ENCODE measurements around the gene RALY. TPM values are rescaled to one million over a fixed set of nuclear protein-coding genes. Genes with fewer than 3 reads are reported as not detected.

The RALY gene
- total RNA-seq, 6 donors from 2014 or later = 116 to 157 (median 147) TPM

GRCh38 chr20:34102342-34102741 is 108.6 kb downstream of the RALY start:
- DNase-seq (no peak), ATAC-seq (ENCODE audit: low FRiP score in 2 of 2) (no peak)
- H3K36me3 ChIP-seq = peaks cover 26 to 92% (median 73%) of the 10 kb centered on the region in 4 donors
- H3K4me3 ChIP-seq = no peak overlapping the region
- no peak for TF ChIP-seq CTCF (IDR thresholded peaks at IDR 0.05)
- no peak for TF ChIP-seq EP300 (IDR thresholded peaks at IDR 0.05)
- no peak for TF ChIP-seq POLR2AphosphoS5 (IDR thresholded peaks at IDR 0.05)
- no peak for TF ChIP-seq POLR2A (IDR thresholded peaks at IDR 0.05)
- H3K4me1 ChIP-seq = peaks cover 9 to 30% (median 19%) of the 10 kb centered on the region in 4 donors
- H3K27me3 ChIP-seq = no peaks in the 10 kb centered on the region
- H3K9me3 ChIP-seq = no peaks in the 10 kb centered on the region
- 96 to 97% methylated on average over 2 of the region's 2 CpGs for WGBS, 2 donors
- no peak overlapping the region for H3K27ac ChIP-seq

DNA sequence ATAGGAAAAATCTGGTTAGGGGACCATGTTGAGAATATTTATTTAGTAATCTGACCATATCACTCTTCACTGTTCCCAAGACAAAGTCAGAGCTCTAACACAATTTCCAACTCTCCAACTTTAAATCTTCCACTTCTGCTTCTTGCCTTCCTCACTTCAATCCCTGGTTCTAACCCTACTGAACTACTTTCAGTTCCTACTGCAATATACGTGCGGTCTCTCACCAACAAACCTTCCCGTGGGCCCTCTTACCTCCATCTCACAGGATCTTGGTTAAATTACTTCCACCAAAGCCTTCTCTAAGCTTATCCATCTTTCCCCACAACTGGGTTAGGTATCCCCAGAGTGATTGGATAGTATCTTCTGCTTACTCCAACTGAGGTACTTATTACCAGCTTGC is 110.3 kb downstream of the RALY start:
- Histone ChIP-seq H3K4me1 (peaks cover 24 to 43% (median 34%) of the 10 kb centered on the region in 4 donors), H3K4me3 (no peak overlapping the region), H3K36me3 (peaks cover 24 to 85% (median 58%) of the 10 kb centered on the region in 4 donors), H3K9me3 (no peaks in the 10 kb centered on the region), H3K27ac (no peak overlapping the region), H3K27me3 (no peaks in the 10 kb centered on the region)
- no peak for TF ChIP-seq EP300 (IDR thresholded peaks at IDR 0.05)
- TF ChIP-seq POLR2AphosphoS5 (IDR thresholded peaks at IDR 0.05) = no peak
- no peak for TF ChIP-seq CTCF (IDR thresholded peaks at IDR 0.05)
- TF ChIP-seq POLR2A (IDR thresholded peaks at IDR 0.05) = no peak
- DNase-seq (no peak), ATAC-seq (ENCODE audit: low FRiP score in 2 of 2) (no peak)
- WGBS, 2 donors = 80 to 85% methylated on average over 3 of the region's 3 CpGs

- ATAC-seq (ENCODE audit: low FRiP score in 2 of 2) = no peak
- TF ChIP-seq POLR2A (IDR thresholded peaks at IDR 0.05) (no peak), CTCF (IDR thresholded peaks at IDR 0.05) (no peak), EP300 (IDR thresholded peaks at IDR 0.05) (no peak), POLR2AphosphoS5 (IDR thresholded peaks at IDR 0.05) (no peak)
- Histone ChIP-seq H3K27me3 (no peaks in the 10 kb centered on the region), H3K36me3 (peaks cover 19 to 71% (median 47%) of the 10 kb centered on the region in 4 donors), H3K4me1 (peaks cover 36 to 60% (median 49%) of the 10 kb centered on the region in 4 donors), H3K27ac (peak overlapping the region in 1 of 4 donors; percentile 20), H3K9me3 (no peaks in the 10 kb centered on the region), H3K4me3 (no peak overlapping the region)
- DNase-seq = no peak
- 91 to 92% methylated on average over 3 of the region's 3 CpGs for WGBS, 2 donors
Observed at GRCh38 chr20:34105978-34106675, 112.4 kb downstream of the RALY start.

- TF ChIP-seq POLR2AphosphoS5 (IDR thresholded peaks at IDR 0.05) = no peak
- TF ChIP-seq POLR2A (IDR thresholded peaks at IDR 0.05) = no peak
- no peak for TF ChIP-seq EP300 (IDR thresholded peaks at IDR 0.05)
- no peak for TF ChIP-seq CTCF (IDR thresholded peaks at IDR 0.05)
- no peaks in the 10 kb centered on the region for H3K27me3 ChIP-seq
- no peaks in the 10 kb centered on the region for H3K9me3 ChIP-seq
- DNase-seq (no peak), ATAC-seq (ENCODE audit: low FRiP score in 2 of 2) (no peak)
- WGBS, 2 donors = 79 to 85% methylated on average over 4 of the region's 4 CpGs
- no peak overlapping the region for H3K4me3 ChIP-seq
- peaks cover 36 to 60% (median 49%) of the 10 kb centered on the region in 4 donors for H3K4me1 ChIP-seq
- peaks cover 7 to 46% (median 26%) of the 10 kb centered on the region in 4 donors for H3K36me3 ChIP-seq
- H3K27ac ChIP-seq = no peak overlapping the region
Observed at GRCh38 chr20:34108616-34109174, 115.0 kb downstream of the RALY start.

All from upper lobe of left lung (tissue), 6 donors.